GM19025 (cell line): ENCODE measurements around the gene SYNDIG1L.

Experiments
- ATAC-seq: cut with Tn5 transposase; IDR thresholded peaks from one replicate; pipeline ENCODE4 v1.9.1; 2021; ENCODE audit warnings: mild to moderate bottlenecking, low read depth, moderate library complexity; ENCODE audit not compliant: unreplicated experiment

Gene SYNDIG1L

DNA sequence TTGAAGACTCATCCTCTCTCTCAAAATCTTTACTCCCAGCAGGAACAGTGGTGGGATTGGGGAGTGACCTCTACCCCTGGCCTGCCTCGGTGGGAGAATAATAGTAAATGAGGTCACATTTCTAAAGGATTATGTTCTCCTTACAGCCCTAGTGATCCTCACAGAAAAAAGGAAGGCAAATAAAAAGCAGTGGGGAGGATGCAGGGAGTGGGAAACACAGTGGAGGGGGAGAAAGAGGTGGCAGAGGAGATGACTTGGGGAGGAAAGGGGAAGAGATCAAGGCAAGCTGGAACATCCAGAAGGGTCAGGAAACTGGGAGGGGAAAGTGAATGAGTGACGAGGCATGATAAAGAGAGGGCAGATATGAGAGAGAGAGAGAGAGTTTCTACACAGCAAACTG, 8.3 kb upstream of the SYNDIG1L start:
- ATAC-seq, result no peak

DNA sequence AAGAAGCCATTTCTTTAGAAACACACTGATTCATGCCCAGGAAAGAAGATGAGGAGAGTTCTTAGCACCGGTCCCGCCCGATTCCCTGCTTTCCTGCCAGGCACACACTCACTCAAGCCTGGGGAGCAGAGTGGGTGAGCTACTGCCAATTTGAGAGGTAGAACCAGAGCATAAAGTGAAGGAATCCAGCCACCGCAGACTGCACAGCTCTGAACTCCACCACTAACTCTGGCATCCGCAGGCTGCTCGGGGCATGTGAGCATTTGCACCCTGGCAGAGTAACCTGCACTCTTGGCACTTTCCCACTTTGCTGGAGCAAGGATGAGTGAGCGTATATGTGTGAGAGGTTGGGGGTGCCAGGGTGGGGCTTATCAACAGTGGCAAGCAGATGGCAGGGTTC, 4.0 kb upstream of the SYNDIG1L start:
- ATAC-seq, result no peak

- ATAC-seq, result no peak
Observed at GRCh38 chr14:74429221-74429691, 3.2 kb upstream of the SYNDIG1L start.

DNA sequence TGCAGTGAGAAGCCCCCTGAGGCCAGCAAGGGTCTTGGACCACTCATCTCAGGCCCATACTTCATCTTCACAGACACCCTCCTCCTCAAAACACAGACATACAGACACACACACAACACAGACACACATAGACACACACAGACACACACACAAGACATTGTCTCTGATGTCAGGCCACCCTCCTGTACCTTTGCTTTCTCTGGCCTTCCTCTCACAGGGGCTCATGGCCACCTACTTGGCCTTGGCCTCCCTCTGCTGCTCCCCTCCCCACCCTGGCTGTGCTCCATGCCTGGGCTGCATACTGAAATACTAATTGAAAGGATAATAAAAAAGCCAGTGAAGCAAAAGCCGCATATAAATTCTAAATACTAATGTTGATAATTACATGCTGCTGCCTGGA, 1.6 kb upstream of the SYNDIG1L start:
- no peak for ATAC-seq

GRCh38 chr14:74425525-74426201, 347 bp downstream of the SYNDIG1L start:
- ATAC-seq, result no peak

DNA sequence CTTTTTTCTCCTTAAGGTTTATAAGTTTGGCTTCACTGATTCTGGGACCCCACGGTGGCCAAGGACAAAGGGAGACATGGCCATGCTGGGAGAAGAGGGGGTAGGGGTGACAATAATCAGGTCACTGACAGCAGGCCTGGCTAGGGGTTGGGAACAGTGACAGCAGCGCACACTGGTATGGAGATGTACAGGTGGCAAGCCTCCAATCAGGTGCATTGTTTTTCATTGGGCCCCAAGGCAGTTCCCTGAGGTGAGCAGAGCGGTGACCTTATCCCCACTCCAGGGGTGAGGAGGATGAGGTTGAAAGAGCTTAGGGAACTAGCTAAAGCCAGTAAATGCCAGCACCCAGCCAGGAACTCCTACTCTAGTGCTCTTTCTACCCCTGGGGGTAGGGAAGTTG, 1.4 kb downstream of the SYNDIG1L start:
- ATAC-seq, result no peak

DNA sequence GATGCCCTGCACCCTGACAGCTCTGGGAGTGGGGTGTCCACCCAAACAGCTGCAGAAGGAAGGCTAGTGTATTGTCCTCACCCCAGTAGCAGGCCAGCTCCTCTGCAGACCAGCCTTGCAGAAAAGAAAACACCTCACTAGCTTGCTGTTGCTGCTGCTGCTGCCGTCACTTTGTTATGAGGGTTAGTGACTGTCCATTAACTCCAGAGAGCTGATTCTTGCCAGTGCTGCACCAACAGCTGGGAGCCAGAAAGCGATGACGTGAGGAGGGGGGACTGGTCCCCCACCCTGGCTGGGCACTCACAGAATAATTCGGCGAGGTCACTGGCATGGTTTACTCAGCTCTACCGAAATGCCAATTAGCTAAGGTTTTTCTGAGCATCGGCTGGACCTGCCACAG, 2.8 kb downstream of the SYNDIG1L start:
- no peak for ATAC-seq

GRCh38 chr14:74421981-74422380, 4.0 kb downstream of the SYNDIG1L start:
- no peak for ATAC-seq

GRCh38 chr14:74419086-74419485, 6.9 kb downstream of the SYNDIG1L start:
- no peak for ATAC-seq

GRCh38 chr14:74418031-74418430, 8.0 kb downstream of the SYNDIG1L start:
- ATAC-seq, result no peak

DNA sequence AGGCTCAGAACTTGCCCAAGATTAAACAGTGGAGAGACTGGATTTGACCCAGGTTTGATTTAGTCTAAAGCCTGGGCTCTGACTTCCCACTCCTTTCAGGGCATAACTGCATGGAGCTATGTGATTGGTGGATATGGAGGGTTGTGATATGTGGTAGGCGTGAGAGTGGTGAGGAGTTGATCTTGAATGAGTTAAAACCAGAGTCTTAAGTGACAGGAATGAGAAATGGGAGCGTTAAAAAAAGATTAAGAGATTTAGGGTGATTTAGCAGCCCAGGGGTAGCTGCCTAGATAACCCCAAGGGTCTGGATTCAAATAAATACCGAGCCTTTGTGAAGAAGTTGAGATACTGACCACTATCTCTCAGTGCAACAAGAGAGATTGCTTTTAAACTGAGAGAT, 8.4 kb downstream of the SYNDIG1L start:
- ATAC-seq, result no peak

GRCh38 chr14:74417201-74417600, 8.8 kb downstream of the SYNDIG1L start:
- no peak for ATAC-seq

- ATAC-seq, result no peak
Observed at GRCh38 chr14:74415115-74415437, 10.9 kb downstream of the SYNDIG1L start.

GRCh38 chr14:74414403-74415114, 11.5 kb downstream of the SYNDIG1L start:
- ATAC-seq, result no peak

GRCh38 chr14:74413627-74414026, 12.4 kb downstream of the SYNDIG1L start:
- no peak for ATAC-seq

- no peak for ATAC-seq
Observed at GRCh38 chr14:74412753-74413152, 13.3 kb downstream of the SYNDIG1L start.

- no peak for ATAC-seq
Observed at GRCh38 chr14:74411671-74412070, 14.3 kb downstream of the SYNDIG1L start.

DNA sequence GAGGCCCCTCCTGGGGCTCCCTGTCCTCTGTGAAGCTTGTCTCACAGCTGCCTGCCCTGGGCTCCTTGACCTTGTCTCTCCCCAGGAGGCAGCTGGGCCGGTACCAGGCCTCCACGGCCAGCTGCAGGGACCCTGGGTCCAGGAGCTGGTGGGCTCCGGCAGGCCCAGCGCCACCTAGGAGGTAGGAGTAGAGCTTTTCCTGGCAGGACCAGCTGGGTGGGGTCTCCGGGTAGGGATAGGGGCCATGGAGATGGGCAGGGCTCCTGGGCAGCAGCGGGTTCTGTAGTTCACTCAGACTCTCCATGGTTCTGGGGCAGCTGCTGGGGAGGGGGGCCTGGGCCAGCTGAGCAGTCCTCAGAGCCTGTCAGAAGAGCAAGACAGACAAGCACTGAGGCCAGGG, 16.6 kb downstream of the SYNDIG1L start:
- ATAC-seq, result no peak

DNA sequence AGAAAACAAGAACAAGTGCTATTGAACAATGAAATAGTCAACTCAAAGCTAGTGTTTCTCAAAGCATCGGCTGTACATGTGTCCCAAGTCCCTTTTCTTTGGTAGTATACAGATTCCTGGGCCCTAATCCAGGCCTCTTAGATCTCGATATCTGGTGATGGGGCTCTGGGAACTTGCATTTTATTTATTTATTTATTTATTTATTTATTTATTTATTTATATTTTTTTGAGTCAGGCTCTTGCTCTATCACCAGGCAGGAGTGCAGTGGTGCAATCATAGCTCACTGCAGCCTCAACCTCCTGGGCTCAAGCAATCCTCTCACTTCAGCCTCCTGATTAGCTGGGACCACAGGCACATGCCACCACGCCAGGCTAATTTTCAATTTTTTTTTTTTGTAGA, 17.1 kb downstream of the SYNDIG1L start:
- ATAC-seq, result no peak

DNA sequence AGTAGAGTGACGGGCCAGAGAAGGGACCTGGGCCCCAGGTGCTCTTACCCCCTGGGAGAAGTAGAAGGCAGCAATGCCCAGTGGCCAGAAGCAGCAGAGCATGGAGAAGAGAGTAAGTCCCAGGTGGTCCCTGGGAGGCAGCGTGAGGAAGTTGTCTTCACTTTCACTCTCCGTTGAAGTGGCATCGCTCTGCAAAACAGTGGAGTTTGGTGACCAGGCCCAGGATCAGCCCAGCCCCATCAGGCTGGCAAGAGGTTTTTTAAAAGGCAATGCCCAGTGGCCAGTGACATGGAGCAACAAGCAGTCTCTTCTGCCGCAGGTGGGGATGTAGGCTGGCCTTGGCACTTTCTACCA, 18.2 kb downstream of the SYNDIG1L start:
- ATAC-seq, result no peak

DNA sequence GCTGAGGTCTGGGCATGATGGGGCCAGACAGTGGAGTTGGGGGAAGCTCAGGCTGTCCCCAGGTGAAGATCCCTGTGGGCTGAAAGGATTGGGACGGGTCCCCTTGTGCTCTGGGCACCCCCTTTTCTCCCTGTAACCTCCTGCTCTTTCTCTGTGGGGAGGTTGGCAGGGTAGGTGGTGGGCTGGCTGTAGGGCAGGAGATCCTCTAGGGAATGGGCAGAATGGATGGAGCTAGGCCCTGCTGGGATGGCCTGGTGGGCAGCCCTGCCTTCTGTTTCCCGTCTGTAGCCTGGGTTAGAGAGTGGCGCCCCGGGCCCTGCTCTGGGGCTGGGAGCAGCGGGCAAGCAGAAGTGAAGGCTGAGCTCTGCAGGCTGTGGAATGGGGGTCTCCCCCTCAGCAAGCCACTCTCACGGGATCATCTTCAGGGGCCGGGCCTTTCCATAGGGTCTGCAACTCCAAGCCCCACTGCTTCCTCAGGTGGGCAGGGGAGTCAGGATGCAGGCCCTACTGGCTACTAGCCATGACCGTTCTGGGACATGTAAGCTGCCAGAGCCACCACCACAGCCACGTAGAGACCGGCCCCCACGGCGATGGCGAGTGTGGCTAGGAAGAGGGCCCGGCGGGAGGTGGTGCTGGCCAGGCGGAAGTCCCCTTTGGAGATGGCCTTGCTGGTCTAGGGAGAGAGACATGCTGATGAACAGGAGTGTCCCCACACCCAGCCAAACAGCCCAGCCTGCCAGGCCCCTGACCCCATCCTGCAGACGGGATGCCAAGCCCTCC, 18.8 kb downstream of the SYNDIG1L start:
- ATAC-seq, result no peak

GRCh38 chr14:74405663-74406062, 20.3 kb downstream of the SYNDIG1L start:
- ATAC-seq, result no peak
